ENCODE measurements around the gene PPP2R1A. TPM values are rescaled to one million over a fixed set of nuclear protein-coding genes. Genes with fewer than 3 reads are reported as not detected.

PPP2R1A gene
- total RNA-seq, 6 experiments from 2014 or later, result 59.4 to 93.0 (median 82.4) TPM

GRCh38 chr19:52273301-52273700 is 83.4 kb downstream of the PPP2R1A start:
- Histone ChIP-seq H3K27ac (no peak overlapping the region), H3K4me1 (peaks cover 0 to 9% (median 0%) of the 10 kb centered on the region in 4 donors), H3K27me3 (no peaks in the 10 kb centered on the region), H3K36me3 (no peaks in the 10 kb centered on the region), H3K4me3 (no peak overlapping the region), H3K9me3 (no peaks in the 10 kb centered on the region)
- DNase-seq (no peak), ATAC-seq (no peak)
- no CpG with 5 or more reads among the region's 2 CpGs for WGBS (ENCODE audit: insufficient coverage, low coverage, low lambda C conversion rate, missing lambda C conversion rate)
- TF ChIP-seq POLR2A (IDR thresholded peaks at IDR 0.05) (no peak), CTCF (IDR thresholded peaks at IDR 0.05) (no peak)
- intact Hi-C loops (cut with DNase I), result no loop called here

GRCh38 chr19:52274191-52274590 is 84.3 kb downstream of the PPP2R1A start:
- H3K4me3 ChIP-seq, result no peak overlapping the region
- peaks cover 0 to 6% (median 0%) of the 10 kb centered on the region in 4 donors for H3K9me3 ChIP-seq
- no peak for TF ChIP-seq CTCF (IDR thresholded peaks at IDR 0.05)
- no peak for TF ChIP-seq POLR2A (IDR thresholded peaks at IDR 0.05)
- H3K4me1 ChIP-seq, result peaks cover 0 to 9% (median 0%) of the 10 kb centered on the region in 4 donors
- DNase-seq (no peak), ATAC-seq (no peak)
- intact Hi-C loops (cut with DNase I), result no loop called here
- H3K27me3 ChIP-seq, result no peaks in the 10 kb centered on the region
- WGBS (ENCODE audit: insufficient coverage, low coverage, low lambda C conversion rate, missing lambda C conversion rate), result 88% methylated on average over 5 of the region's 5 CpGs
- no peak overlapping the region for H3K27ac ChIP-seq
- H3K36me3 ChIP-seq, result no peaks in the 10 kb centered on the region

GRCh38 chr19:52275988-52276387 is 86.1 kb downstream of the PPP2R1A start:
- intact Hi-C loops (cut with DNase I), result no loop called here
- no peak for DNase-seq
- H3K9me3 ChIP-seq, result peaks cover 0 to 8% (median 1%) of the 10 kb centered on the region in 4 donors
- H3K27ac ChIP-seq, result no peak overlapping the region
- no peaks in the 10 kb centered on the region for H3K27me3 ChIP-seq
- ATAC-seq, result no peak
- 72% methylated on average over 5 of the region's 5 CpGs for WGBS (ENCODE audit: insufficient coverage, low coverage, low lambda C conversion rate, missing lambda C conversion rate)
- H3K4me3 ChIP-seq, result no peak overlapping the region
- no peak for TF ChIP-seq POLR2A (IDR thresholded peaks at IDR 0.05)
- no peak for TF ChIP-seq CTCF (IDR thresholded peaks at IDR 0.05)
- peaks cover 0 to 2% (median 0%) of the 10 kb centered on the region in 4 donors for H3K4me1 ChIP-seq
- H3K36me3 ChIP-seq, result no peaks in the 10 kb centered on the region

- WGBS (ENCODE audit: insufficient coverage, low coverage, low lambda C conversion rate, missing lambda C conversion rate), result 93% methylated on average over 2 of the region's 6 CpGs
- Histone ChIP-seq H3K27me3 (no peaks in the 10 kb centered on the region), H3K4me1 (no peaks in the 10 kb centered on the region), H3K27ac (no peak overlapping the region), H3K9me3 (peaks cover 0 to 8% (median 1%) of the 10 kb centered on the region in 4 donors), H3K36me3 (no peaks in the 10 kb centered on the region), H3K4me3 (no peak overlapping the region)
- DNase-seq (no peak), ATAC-seq (no peak)
- TF ChIP-seq CTCF (IDR thresholded peaks at IDR 0.05) (no peak), POLR2A (IDR thresholded peaks at IDR 0.05) (no peak)
- intact Hi-C loops (cut with DNase I), result no loop called here
These were observed 87.6 kb downstream of the PPP2R1A start for GRCh38 chr19:52277471-52277870.

Small RNA genes within 50 kb of the gene (microRNA-seq; reads per million reads assigned to microRNA genes)
- 0 to 0.29 reads per million in 2 donors for gene MIR6801

Small RNA genes within 50 kb of the gene (small RNA-seq; reads per million reads assigned to genes)
- gene MIR6801, result 0 reads per million in 2 experiments
- 0 reads per million in 2 experiments for gene RF00019
- gene RPL37P23, result 0 reads per million in 2 experiments

Other genes with a start within 250 kb of the PPP2R1A start
- 1 to 10 TPM; 2.5 to 5.8 (median 3.4) TPM for gene ZNF350, start 203.2 kb upstream of the PPP2R1A start, total RNA-seq
- gene ZNF615, start 181.8 kb upstream of the PPP2R1A start, total RNA-seq, result 1 to 10 TPM; 1.2 to 5.0 (median 3.3) TPM
- gene ZNF614, start 161.7 kb upstream of the PPP2R1A start, total RNA-seq, result 1 to 10 TPM; 1.2 to 2.7 (median 1.6) TPM
- 1 to 10 TPM in 5 of 6 experiments, under 1 TPM in 1; 0.86 to 3.9 (median 3.3) TPM for gene ZNF432, start 141.2 kb upstream of the PPP2R1A start, total RNA-seq
- 1 to 10 TPM; 2.8 to 8.7 (median 5.8) TPM for gene ZNF841, start 94.3 kb upstream of the PPP2R1A start, total RNA-seq
- gene ZNF616, start 50.1 kb upstream of the PPP2R1A start, total RNA-seq, result 1 to 10 TPM; 1.9 to 6.2 (median 4.2) TPM
- 1 to 10 TPM; 1.5 to 3.7 (median 2.8) TPM for gene ZNF836, start 18.4 kb upstream of the PPP2R1A start, total RNA-seq
- 1 to 10 TPM; 2.3 to 6.0 (median 4.9) TPM for gene ZNF766, start 79.5 kb downstream of the PPP2R1A start, total RNA-seq
- 1 to 10 TPM; 3.7 to 7.1 (median 5.3) TPM for gene ZNF480, start 107.1 kb downstream of the PPP2R1A start, total RNA-seq
- under 1 TPM in 5 of 6 experiments, not detected in 1; 0.16 to 0.51 (median 0.39) TPM for gene ZNF610, start 146.2 kb downstream of the PPP2R1A start, total RNA-seq
- 1 to 10 TPM; 1.0 to 2.9 (median 2.3) TPM for gene ZNF880, start 179.9 kb downstream of the PPP2R1A start, total RNA-seq
- 1 to 10 TPM; 1.9 to 7.5 (median 3.5) TPM for gene ZNF528, start 207.8 kb downstream of the PPP2R1A start, total RNA-seq
- gene ZNF534, start 239.1 kb downstream of the PPP2R1A start, total RNA-seq, result under 1 TPM in 1 of 6 experiments, not detected in 5; 0.13 TPM